Measurements from ENCODE around the gene FAM107A.
"Not testable (repeated sequence)": the region's sequence is repeated elsewhere in the genome, so short reads cannot be mapped to it uniquely, and the experiment has no call there.

The FAM107A gene

GRCh38 chr3:58535531-58536500 is 41.4 kb downstream of the FAM107A start:
- DNase-seq, result no peak

- no peak for DNase-seq
Observed at GRCh38 chr3:58534592-58535494, 42.3 kb downstream of the FAM107A start.

GRCh38 chr3:58532794-58533220 is 44.4 kb downstream of the FAM107A start:
- peak; percentile 75 for DNase-seq

GRCh38 chr3:58531956-58532355 is 45.2 kb downstream of the FAM107A start:
- DNase-seq, result no peak

- DNase-seq, result no peak
Observed at GRCh38 chr3:58531555-58531954, 45.6 kb downstream of the FAM107A start.

GRCh38 chr3:58530354-58530865 is 46.8 kb downstream of the FAM107A start:
- DNase-seq, result no peak

GRCh38 chr3:58529516-58530353 is 47.5 kb downstream of the FAM107A start:
- no peak for DNase-seq

- DNase-seq, result peak; percentile 44
Observed at GRCh38 chr3:58528629-58529028, 48.6 kb downstream of the FAM107A start.

GRCh38 chr3:58527440-58527839 is 49.8 kb downstream of the FAM107A start:
- DNase-seq, result not testable (repeated sequence)

GRCh38 chr3:58526515-58526957 is 50.7 kb downstream of the FAM107A start:
- no peak for DNase-seq

GRCh38 chr3:58524326-58524888 is 52.8 kb downstream of the FAM107A start:
- no peak for DNase-seq

- no peak for DNase-seq
Observed at GRCh38 chr3:58522759-58523425, 54.3 kb downstream of the FAM107A start.

GRCh38 chr3:58521917-58522631 is 55.1 kb downstream of the FAM107A start:
- no peak for DNase-seq

GRCh38 chr3:58521336-58521670 is 55.9 kb downstream of the FAM107A start:
- no peak for DNase-seq

GRCh38 chr3:58520403-58521335 is 56.5 kb downstream of the FAM107A start:
- no peak for DNase-seq

GRCh38 chr3:58519668-58520402 is 57.4 kb downstream of the FAM107A start:
- no peak for DNase-seq

GRCh38 chr3:58518291-58518789 is 58.9 kb downstream of the FAM107A start:
- no peak for DNase-seq

GRCh38 chr3:58514405-58514804 is 62.8 kb downstream of the FAM107A start:
- DNase-seq, result no peak

Measured in right hindlimb (tissue), 1 donor.